Tongue (tissue), 2 donors: ENCODE measurements around the gene IFT81. TPM values are rescaled to one million over a fixed set of nuclear protein-coding genes. Genes with fewer than 3 reads are reported as not detected.
"Not testable (repeated sequence)": the region's sequence is repeated elsewhere in the genome, so short reads cannot be mapped to it uniquely, and the experiment has no call there.

Source experiments
- DNase-seq: peaks from one replicate; pipeline ENCODE4 v3.0.0-alpha.2; 2015
- total RNA-seq: library from RNA; depleted of rRNA; stranded (reverse); fragments of >200 nt; gene quantifications from one replicate; pipeline ENCODE4 v1.2.3, GENCODE V29; 2014

Gene IFT81
- total RNA-seq, 1 donor from 2014 or later = 32.0 TPM

DNA sequence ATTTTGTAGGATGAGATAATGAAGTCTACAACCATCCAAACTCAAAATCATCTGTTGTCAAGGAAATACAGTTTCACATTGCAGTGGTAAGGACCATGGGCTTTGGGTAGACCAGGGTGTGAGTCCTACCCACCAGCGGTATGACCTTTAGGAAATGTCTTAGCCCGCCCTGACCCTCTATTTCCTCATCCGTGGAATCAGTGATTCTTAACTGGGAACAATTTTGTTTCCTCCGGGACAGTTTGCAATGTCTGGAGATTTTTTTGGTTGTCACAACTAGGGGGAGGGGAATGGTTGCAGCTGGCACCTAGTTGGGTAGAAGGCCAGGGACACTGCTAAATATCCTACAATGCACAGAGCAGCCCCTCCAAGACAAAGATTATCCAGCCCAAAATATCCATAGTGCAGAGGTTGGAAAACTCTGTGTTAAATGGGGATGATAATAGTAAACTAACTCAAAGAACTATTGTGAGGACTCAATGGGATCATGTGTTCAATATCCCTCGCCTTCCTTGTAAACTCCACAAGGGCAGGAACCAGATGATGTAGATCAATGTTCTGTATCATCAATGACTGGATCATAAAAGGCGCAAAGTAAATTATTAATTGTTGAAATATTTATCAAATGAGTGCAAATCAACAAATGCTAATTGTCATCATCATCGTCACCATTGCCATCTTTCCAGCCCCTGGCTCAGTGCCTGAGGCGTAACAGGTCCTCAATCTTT lies 15.7 kb upstream of the IFT81 start:
- DNase-seq = no peak

- peak; percentile 80 for DNase-seq
Measured at GRCh38 chr12:110109037-110109836, 14.9 kb upstream of the IFT81 start.

GRCh38 chr12:110109837-110110535 lies 14.2 kb upstream of the IFT81 start:
- DNase-seq = no peak

DNA sequence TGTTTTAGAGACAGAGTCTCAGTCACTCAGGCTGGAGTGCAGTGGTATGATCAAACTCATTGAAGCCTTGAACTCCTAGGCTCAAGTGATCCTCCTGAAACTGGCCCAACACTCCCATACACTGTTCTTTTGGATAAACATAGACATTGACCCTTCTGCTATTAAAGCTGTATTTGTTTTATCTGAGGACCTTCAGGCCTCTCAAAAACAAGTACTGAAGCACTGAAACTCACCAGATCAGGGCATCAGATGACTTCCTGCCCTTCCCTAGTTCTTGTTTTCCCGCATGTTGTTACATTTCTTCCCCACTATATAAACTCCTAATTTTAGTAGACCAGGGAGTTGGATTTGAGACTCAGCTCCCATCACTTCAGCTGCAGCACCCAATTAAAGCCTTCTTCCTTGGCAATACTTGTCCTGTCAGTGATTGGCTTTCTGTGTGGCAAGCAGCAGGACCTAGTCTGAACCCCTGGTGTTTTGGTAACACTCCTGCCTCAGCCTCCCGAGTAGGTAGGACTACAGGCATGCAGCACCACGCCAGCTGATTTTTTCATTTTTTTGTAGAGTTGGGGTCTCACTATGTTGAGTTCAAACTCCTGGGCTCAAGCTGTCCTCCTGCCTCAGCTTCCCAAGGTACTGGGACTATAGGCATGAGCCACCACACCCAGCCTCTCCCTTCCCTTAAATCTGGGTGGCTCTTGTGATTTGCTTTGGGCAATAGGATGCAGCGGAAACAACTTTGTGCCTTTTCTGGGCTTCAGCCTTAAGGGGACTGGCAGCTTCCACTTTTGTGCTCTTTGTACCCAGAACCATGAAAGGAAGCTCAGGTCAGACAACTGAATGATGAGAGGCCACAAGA lies 12.5 kb upstream of the IFT81 start:
- DNase-seq = no peak

DNA sequence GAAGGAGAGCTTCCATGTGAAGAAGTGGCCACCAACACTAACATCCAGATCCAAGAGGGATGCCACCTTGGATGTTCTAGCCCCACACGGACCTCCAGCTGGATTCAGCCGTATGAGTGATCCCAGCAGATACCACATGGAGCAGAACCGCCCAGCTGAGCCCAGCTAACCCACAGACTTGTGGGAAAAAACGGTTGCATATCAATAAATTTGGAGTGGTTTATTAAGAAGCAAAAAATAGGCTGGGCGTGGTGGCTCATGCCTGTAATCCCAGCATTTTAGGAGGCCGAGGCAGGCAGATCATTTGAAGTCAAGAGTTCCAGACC lies 11.9 kb upstream of the IFT81 start:
- no peak for DNase-seq

DNA sequence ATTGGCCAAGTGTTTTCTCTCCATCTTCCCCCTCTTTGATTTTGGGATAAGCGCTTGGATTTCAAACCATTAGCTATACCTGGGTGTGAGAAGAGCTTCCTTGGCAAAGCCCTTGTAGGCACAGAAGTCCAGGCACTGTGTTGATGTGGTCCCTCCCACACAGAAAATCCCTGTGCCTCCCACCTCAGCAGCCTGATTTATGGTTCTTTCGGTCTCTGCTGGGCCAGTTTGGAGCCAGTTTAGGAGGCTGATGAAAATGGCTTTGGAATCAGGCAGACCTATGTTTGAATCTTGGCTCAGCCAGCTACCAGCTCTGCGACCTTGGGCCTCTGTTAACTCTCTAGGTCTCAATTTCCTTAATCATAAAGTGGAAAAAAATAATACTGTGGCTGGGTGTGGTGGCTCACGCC lies 9.6 kb upstream of the IFT81 start:
- DNase-seq = no peak

- no peak for DNase-seq
Measured at GRCh38 chr12:110115675-110116074, 8.5 kb upstream of the IFT81 start.

- DNase-seq = no peak
Measured at GRCh38 chr12:110116623-110117022, 7.5 kb upstream of the IFT81 start.

GRCh38 chr12:110117210-110117609 lies 6.9 kb upstream of the IFT81 start:
- not testable (repeated sequence) for DNase-seq

- peak; percentile 22 for DNase-seq
Measured at GRCh38 chr12:110117956-110118685, 6.0 kb upstream of the IFT81 start.

- no peak for DNase-seq
Measured at GRCh38 chr12:110122929-110123328, 1.2 kb upstream of the IFT81 start.

DNA sequence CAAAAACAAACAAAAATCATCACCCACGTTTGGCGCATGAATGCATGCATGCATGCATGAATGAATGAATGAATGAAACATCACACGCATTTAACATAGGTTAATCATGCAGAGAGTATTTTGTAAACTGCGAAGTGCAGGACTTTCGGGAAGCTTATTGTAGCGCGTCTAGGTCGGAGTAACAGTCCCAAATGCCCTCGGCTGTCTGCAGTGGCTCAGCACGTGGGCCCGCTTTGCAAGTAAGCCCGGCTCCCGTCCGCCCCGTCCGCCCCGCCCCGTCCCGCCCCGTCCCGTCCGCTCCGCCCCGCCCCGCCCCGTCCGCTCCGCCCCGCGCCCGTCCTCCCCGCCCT lies 263 bp upstream of the IFT81 start:
- no peak for DNase-seq

DNA sequence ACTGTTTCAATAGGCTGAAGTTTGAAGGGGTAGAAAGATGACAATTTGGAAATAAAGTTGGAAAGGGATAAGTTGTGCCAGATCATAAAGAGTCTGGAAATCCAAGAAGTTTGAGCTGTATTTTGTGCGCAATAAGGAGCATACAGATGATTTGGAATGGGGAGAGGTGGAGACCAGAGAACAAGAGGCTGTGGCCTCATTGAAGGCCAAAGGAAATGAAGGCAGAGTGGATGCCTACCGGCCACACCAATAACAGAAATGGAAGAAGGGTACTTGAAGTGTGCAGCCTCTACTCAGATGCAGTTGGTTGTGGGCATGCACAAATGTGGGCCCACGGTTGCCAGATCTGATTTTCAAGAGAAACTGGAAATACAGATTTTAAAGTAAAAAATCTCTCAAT lies 2.4 kb downstream of the IFT81 start:
- no peak for DNase-seq

- DNase-seq = no peak
Measured at GRCh38 chr12:110134691-110135411, 10.7 kb downstream of the IFT81 start.

DNA sequence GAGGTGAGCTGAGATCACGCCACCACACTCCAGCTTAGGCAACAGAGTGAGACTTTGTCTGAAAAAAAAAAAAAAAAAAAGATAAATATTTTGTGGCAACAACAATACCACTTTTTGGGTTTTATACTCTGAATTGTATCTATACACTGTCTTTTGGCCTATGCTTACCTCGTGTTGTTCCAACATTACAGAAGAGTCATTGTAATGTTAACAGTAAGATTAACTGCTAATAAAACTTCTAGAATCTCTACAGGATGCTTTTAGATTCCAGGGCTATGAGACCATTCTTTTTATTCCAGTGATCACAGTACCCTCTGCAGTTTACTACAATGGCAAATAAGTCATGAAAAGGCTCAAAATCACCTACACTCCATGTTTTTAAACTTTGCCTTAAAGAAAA lies 11.6 kb downstream of the IFT81 start:
- no peak for DNase-seq

- no peak for DNase-seq
Measured at GRCh38 chr12:110137786-110138185, 13.6 kb downstream of the IFT81 start.

GRCh38 chr12:110141389-110141788 lies 17.2 kb downstream of the IFT81 start:
- DNase-seq = peak; percentile 42

GRCh38 chr12:110146986-110147385 lies 22.8 kb downstream of the IFT81 start:
- no peak for DNase-seq

- no peak for DNase-seq
Measured at GRCh38 chr12:110149086-110149660, 25.0 kb downstream of the IFT81 start.

DNA sequence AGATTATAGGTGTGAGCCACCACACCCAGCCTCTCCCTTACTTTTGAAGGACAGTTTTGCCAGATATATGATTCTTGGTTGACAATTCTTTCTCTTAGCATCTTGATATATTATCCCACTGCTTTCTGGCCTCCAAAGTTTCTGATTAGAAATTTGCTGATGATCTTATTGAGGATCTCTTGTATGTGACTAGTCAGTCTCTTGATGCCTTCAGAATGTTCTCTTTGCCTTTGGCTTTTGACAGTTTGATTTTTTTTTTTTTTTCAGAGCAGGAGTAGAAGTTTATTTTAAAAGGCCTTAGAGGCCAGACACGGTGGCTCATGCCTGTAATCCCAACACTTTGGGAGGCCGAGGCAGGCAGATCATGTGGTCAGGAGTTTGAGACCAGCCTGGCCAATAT lies 32.6 kb downstream of the IFT81 start:
- no peak for DNase-seq

DNA sequence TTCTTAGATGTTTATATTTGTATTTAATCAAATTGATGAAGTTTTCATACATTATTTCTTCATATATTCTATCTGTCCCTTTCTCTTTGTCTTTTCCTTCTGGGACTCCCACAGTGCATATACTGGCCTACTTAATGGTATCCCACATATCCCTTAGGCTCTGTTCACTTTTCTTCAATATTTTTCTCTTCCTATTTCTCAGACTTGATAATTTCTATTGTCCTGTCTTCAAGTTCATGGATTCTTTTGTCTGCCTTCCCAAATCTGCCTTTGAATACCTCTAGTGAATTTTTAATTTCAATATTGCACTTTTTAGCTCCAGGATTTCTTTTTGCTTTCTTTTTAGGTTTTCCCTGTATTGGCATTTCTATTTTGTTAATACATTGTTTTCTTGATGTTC lies 33.4 kb downstream of the IFT81 start:
- DNase-seq = no peak
